Tongue (tissue), 2 donors: Measurements from ENCODE around the gene FXYD6. TPM values are rescaled to one million over a fixed set of nuclear protein-coding genes. Genes with fewer than 3 reads are reported as not detected.

ENCODE experiments used
- DNase-seq: peaks from one replicate; pipeline ENCODE4 v3.0.0-alpha.2; 2015
- total RNA-seq: library from RNA; depleted of rRNA; stranded (reverse); fragments of >200 nt; gene quantifications from one replicate; pipeline ENCODE4 v1.2.3, GENCODE V29; 2014

Gene FXYD6
- total RNA-seq, 1 donor from 2014 or later = 78.6 TPM

GRCh38 chr11:117910525-117910924 lies 34.1 kb upstream of the FXYD6 start:
- DNase-seq = no peak

- no peak for DNase-seq
These were observed 33.3 kb upstream of the FXYD6 start for GRCh38 chr11:117909611-117910382.

- DNase-seq = no peak
These were observed 32.6 kb upstream of the FXYD6 start for GRCh38 chr11:117908959-117909610.

GRCh38 chr11:117908109-117908895 lies 31.8 kb upstream of the FXYD6 start:
- no peak for DNase-seq

- peak; percentile 88 for DNase-seq
These were observed 31.0 kb upstream of the FXYD6 start for GRCh38 chr11:117907276-117908108.

- DNase-seq = no peak
These were observed 30.3 kb upstream of the FXYD6 start for GRCh38 chr11:117906710-117907109.

- DNase-seq = no peak
These were observed 29.7 kb upstream of the FXYD6 start for GRCh38 chr11:117906126-117906525.

GRCh38 chr11:117905524-117905923 lies 29.1 kb upstream of the FXYD6 start:
- DNase-seq = no peak

GRCh38 chr11:117903505-117904382 lies 27.3 kb upstream of the FXYD6 start:
- DNase-seq = no peak

GRCh38 chr11:117902001-117902845 lies 25.8 kb upstream of the FXYD6 start:
- no peak for DNase-seq

- DNase-seq = no peak
These were observed 25.1 kb upstream of the FXYD6 start for GRCh38 chr11:117901601-117902000.

GRCh38 chr11:117900720-117901440 lies 24.4 kb upstream of the FXYD6 start:
- DNase-seq = no peak

- DNase-seq = no peak
These were observed 23.7 kb upstream of the FXYD6 start for GRCh38 chr11:117900121-117900648.

- no peak for DNase-seq
These were observed 21.6 kb upstream of the FXYD6 start for GRCh38 chr11:117898059-117898458.

- no peak for DNase-seq
These were observed 16.2 kb upstream of the FXYD6 start for GRCh38 chr11:117892651-117893050.

GRCh38 chr11:117891362-117891761 lies 14.9 kb upstream of the FXYD6 start:
- DNase-seq = no peak

- no peak for DNase-seq
These were observed 11.7 kb upstream of the FXYD6 start for GRCh38 chr11:117888139-117888566.

GRCh38 chr11:117887431-117888138 lies 11.1 kb upstream of the FXYD6 start:
- no peak for DNase-seq
